AG09309 (cell line): ENCODE results near the gene RPS6KA3.

Source experiments
- DNase-seq: peaks from one replicate; pipeline ENCODE4 v3.0.0-alpha.2; 2010; ENCODE audit warnings: low read depth
- H3K4me3 ChIP-seq: 2 replicates; pipeline ENCODE4 v1.5.1; 2011; ENCODE audit warnings: mild to moderate bottlenecking, low read depth, low read length, moderate library complexity; ENCODE audit not compliant: control insufficient read depth
- CTCF ChIP-seq: IDR thresholded peaks from 2 replicates; pipeline ENCODE4 v1.5.1; 2011; ENCODE audit warnings: mild to moderate bottlenecking, low read depth, low read length, inconsistent platforms; ENCODE audit not compliant: insufficient read depth, control insufficient read depth; ENCODE audit errors: missing control alignments

The RPS6KA3 gene

GRCh38 chrX:20266810-20267606, at the start of gene RPS6KA3:
TSS of gene RPS6KA3 (minus strand) at chrX:20266909. CDS start at chrX:20266632, 277 bp downstream.
- peak within 1 kb of the TSS; percentile 70 for H3K4me3 ChIP-seq
- DNase-seq: no peak
- no peak for TF ChIP-seq CTCF

- no peak for TF ChIP-seq CTCF
- H3K4me3 ChIP-seq: no peak overlapping the region
- DNase-seq: no peak
Observed at GRCh38 chrX:20315140-20315539, 48.4 kb upstream of the RPS6KA3 start.

- TF ChIP-seq CTCF: no peak
Observed at GRCh38 chrX:20313899-20314298, 47.2 kb upstream of the RPS6KA3 start.

GRCh38 chrX:20312018-20312417, 45.3 kb upstream of the RPS6KA3 start:
- no peak for TF ChIP-seq CTCF
- H3K4me3 ChIP-seq: no peak overlapping the region
- DNase-seq: no peak

More at GRCh38 chrX:20313899-20314298, 47.2 kb upstream of the RPS6KA3 start:
- no peak for DNase-seq
- H3K4me3 ChIP-seq: no peak overlapping the region

GRCh38 chrX:20311505-20311904, 44.8 kb upstream of the RPS6KA3 start:
- no peak for DNase-seq
- H3K4me3 ChIP-seq: no peak overlapping the region
- TF ChIP-seq CTCF: no peak

GRCh38 chrX:20309806-20310205, 43.1 kb upstream of the RPS6KA3 start:
- TF ChIP-seq CTCF: no peak
- no peak for DNase-seq
- H3K4me3 ChIP-seq: no peak overlapping the region
